NCI-H146 (cell line): ENCODE measurements around the gene YOD1.

ENCODE experiments used
- DNase-seq: peaks from one replicate; lab custom pipeline; 2025; lab: John Stamatoyannopoulos, UW

The YOD1 gene

GRCh38 chr1:207025146-207025880, 25.7 kb downstream of the YOD1 start:
- DNase-seq: no peak

GRCh38 chr1:207024202-207025145, 26.5 kb downstream of the YOD1 start:
- no peak for DNase-seq

- no peak for DNase-seq
Observed at GRCh38 chr1:207022996-207023679, 27.9 kb downstream of the YOD1 start.

- DNase-seq: no peak
Observed at GRCh38 chr1:207021876-207022596, 29.0 kb downstream of the YOD1 start.

GRCh38 chr1:207021139-207021861, 29.7 kb downstream of the YOD1 start:
- no peak for DNase-seq

- DNase-seq: no peak
Observed at GRCh38 chr1:207020709-207021107, 30.3 kb downstream of the YOD1 start.

GRCh38 chr1:207020065-207020708, 30.8 kb downstream of the YOD1 start:
- DNase-seq: no peak

- DNase-seq: no peak
Observed at GRCh38 chr1:207019661-207020060, 31.3 kb downstream of the YOD1 start.

- DNase-seq: no peak
Observed at GRCh38 chr1:207019161-207019560, 31.8 kb downstream of the YOD1 start.

- no peak for DNase-seq
Observed at GRCh38 chr1:207018707-207019106, 32.3 kb downstream of the YOD1 start.

- no peak for DNase-seq
Observed at GRCh38 chr1:207017615-207018559, 33.1 kb downstream of the YOD1 start.

- no peak for DNase-seq
Observed at GRCh38 chr1:207015791-207016190, 35.2 kb downstream of the YOD1 start.

- no peak for DNase-seq
Observed at GRCh38 chr1:207014728-207015127, 36.3 kb downstream of the YOD1 start.

GRCh38 chr1:207013321-207014085, 37.5 kb downstream of the YOD1 start:
- DNase-seq: no peak

GRCh38 chr1:207010726-207011125, 40.3 kb downstream of the YOD1 start:
- no peak for DNase-seq

- no peak for DNase-seq
Observed at GRCh38 chr1:207009945-207010344, 41.1 kb downstream of the YOD1 start.

- DNase-seq: no peak
Observed at GRCh38 chr1:207009182-207009850, 41.7 kb downstream of the YOD1 start.

- no peak for DNase-seq
Observed at GRCh38 chr1:207007352-207008033, 43.5 kb downstream of the YOD1 start.
